H9 (cell line): ENCODE measurements around the gene HHAT. TPM values are rescaled to one million over a fixed set of nuclear protein-coding genes. Genes with fewer than 3 reads are reported as not detected.

Experiments used
- DNase-seq: peaks from one replicate; pipeline ENCODE4 v3.0.0-alpha.2; 2017
- H2AFZ ChIP-seq: one replicate; pipeline ENCODE4 v1.6.1; 2013; ENCODE audit warnings: mild to moderate bottlenecking, low read length, control low read depth, moderate library complexity
- H2AK5ac ChIP-seq: 2 replicates; pipeline ENCODE4 v1.6.1; 2013; ENCODE audit warnings: low read length, control low read depth, mixed read lengths; ENCODE audit not compliant: insufficient read length
- H2BK120ac ChIP-seq: one replicate; pipeline ENCODE4 v1.6.1; 2013; ENCODE audit warnings: low read depth, mild to moderate bottlenecking, low read length, control low read depth, inconsistent platforms; ENCODE audit not compliant: poor library complexity, severe bottlenecking
- H2BK12ac ChIP-seq: 2 replicates; pipeline ENCODE4 v1.6.1; 2013; ENCODE audit warnings: low read length, control low read depth, mixed read lengths, low read depth; ENCODE audit not compliant: insufficient read length
- H2BK15ac ChIP-seq: 2 replicates; pipeline ENCODE4 v1.6.1; 2013; ENCODE audit warnings: low read depth, low read length, control low read depth
- H2BK20ac ChIP-seq: one replicate; pipeline ENCODE4 v1.6.1; 2013; ENCODE audit warnings: low read depth, mild to moderate bottlenecking, low read length, control low read depth, inconsistent platforms; ENCODE audit not compliant: poor library complexity, severe bottlenecking
- H2BK5ac ChIP-seq: 2 replicates; pipeline ENCODE4 v1.6.1; 2013; ENCODE audit warnings: low read length, control low read depth, mixed read lengths; ENCODE audit not compliant: insufficient read length
- H3K14ac ChIP-seq: 2 replicates; pipeline ENCODE4 v1.6.1; 2013; ENCODE audit warnings: low read length, control low read depth; ENCODE audit not compliant: insufficient read depth
- H3K18ac ChIP-seq: 2 replicates; pipeline ENCODE4 v1.6.1; 2013; ENCODE audit warnings: low read depth, mild to moderate bottlenecking, mixed read lengths, low read length, control low read depth; ENCODE audit not compliant: insufficient read length
- H3K23ac ChIP-seq: 2 replicates; pipeline ENCODE4 v1.6.1; 2013; ENCODE audit warnings: low read length, control low read depth, mixed read lengths, low read depth; ENCODE audit not compliant: insufficient read length
- H3K23me2 ChIP-seq: 2 replicates; pipeline ENCODE4 v1.6.1; 2013; ENCODE audit warnings: low read depth, mild to moderate bottlenecking, mixed read lengths, low read length, control low read depth; ENCODE audit not compliant: insufficient read length, poor library complexity, severe bottlenecking
- H3K27ac ChIP-seq: 2 replicates; pipeline ENCODE4 v1.5.1; 2013; ENCODE audit warnings: low read length, control low read depth, mixed read lengths, low read depth; ENCODE audit not compliant: insufficient read length
- H3K27me3 ChIP-seq: 2 replicates; pipeline ENCODE4 v1.6.1; 2013; ENCODE audit warnings: low read length, control low read depth, inconsistent platforms; ENCODE audit not compliant: insufficient read depth
- H3K4ac ChIP-seq: 2 replicates; pipeline ENCODE4 v1.6.1; 2013; ENCODE audit warnings: low read depth, mild to moderate bottlenecking, control low read depth, inconsistent platforms, low read length, moderate library complexity
- H3K4me1 ChIP-seq: 2 replicates; pipeline ENCODE4 v1.6.1; 2013; ENCODE audit warnings: low read length, control low read depth, inconsistent platforms; ENCODE audit not compliant: insufficient read depth
- H3K4me2 ChIP-seq: 2 replicates; pipeline ENCODE4 v1.6.1; 2013; ENCODE audit warnings: low read length, control low read depth, mixed read lengths; ENCODE audit not compliant: insufficient read length, insufficient read depth
- H3K56ac ChIP-seq: 2 replicates; pipeline ENCODE4 v1.6.1; 2013; ENCODE audit warnings: low read depth, mild to moderate bottlenecking, mixed read lengths, low read length, control low read depth; ENCODE audit not compliant: insufficient read length
- H3K79me1 ChIP-seq: 2 replicates; pipeline ENCODE4 v1.6.1; 2013; ENCODE audit warnings: low read depth, mild to moderate bottlenecking, moderate library complexity, low read length, control low read depth, inconsistent platforms; ENCODE audit not compliant: insufficient read depth, poor library complexity, severe bottlenecking
- H3K79me2 ChIP-seq: 2 replicates; pipeline ENCODE4 v1.6.1; 2013; ENCODE audit warnings: low read length, control low read depth, inconsistent platforms; ENCODE audit not compliant: insufficient read depth
- H3K9ac ChIP-seq: 2 replicates; pipeline ENCODE4 v1.6.1; 2013; ENCODE audit warnings: low read length, control low read depth, mixed read lengths; ENCODE audit not compliant: insufficient read length; ENCODE audit errors: extremely low read depth
- H3K9me3 ChIP-seq: one replicate; pipeline ENCODE4 v1.6.1; 2013; ENCODE audit warnings: low read depth, low read length, inconsistent platforms; ENCODE audit not compliant: control insufficient read depth
- H3T11ph ChIP-seq: one replicate; pipeline ENCODE4 v1.6.1; 2013; ENCODE audit warnings: mild to moderate bottlenecking, low read length, control low read depth, inconsistent platforms
- H4K20me1 ChIP-seq: one replicate; pipeline ENCODE4 v1.6.1; 2013; ENCODE audit not compliant: control insufficient read depth, insufficient read length, insufficient read depth
- H4K5ac ChIP-seq: 2 replicates; pipeline ENCODE4 v1.6.1; 2013; ENCODE audit warnings: low read depth, mild to moderate bottlenecking, mixed read lengths, low read length, control low read depth; ENCODE audit not compliant: insufficient read length
- H4K8ac ChIP-seq: replicated peaks from 2 replicates; pipeline ENCODE4 v1.6.1; 2013; ENCODE audit warnings: low read length, control low read depth, mixed read lengths, low read depth; ENCODE audit not compliant: insufficient read length
- H4K91ac ChIP-seq: 2 replicates; pipeline ENCODE4 v1.6.1; 2013; ENCODE audit warnings: low read depth, mild to moderate bottlenecking, moderate library complexity, mixed read lengths, low read length, control low read depth; ENCODE audit not compliant: insufficient read length
- H3K27ac Mint-ChIP-seq, 3 experiments: 2 replicates in 2 of 3; 3 replicates in 1 of 3; pipeline ENCODE4 v1.8.0; 2020 to 2021; ENCODE audit warnings: mixed read lengths in 3 of 3, mild to moderate bottlenecking in 1 of 3, moderate library complexity in 1 of 3
- H3K27me3 Mint-ChIP-seq: 2 replicates; pipeline ENCODE4 v1.8.0; 2021; ENCODE audit warnings: low read depth, mild to moderate bottlenecking, moderate library complexity, mixed read lengths
- H3K36me3 Mint-ChIP-seq, 3 experiments: 2 replicates in 2 of 3; 3 replicates in 1 of 3; pipeline ENCODE4 v1.8.0; 2020 to 2021; ENCODE audit warnings: low read depth in 3 of 3, mixed read lengths in 3 of 3; ENCODE audit not compliant: insufficient read depth in 1 of 3
- H3K4me1 Mint-ChIP-seq, 2 experiments: 2 replicates each; pipeline ENCODE4 v1.8.0; 2020; ENCODE audit warnings: mixed read lengths in 2 of 2
- H3K4me3 Mint-ChIP-seq, 2 experiments: 2 replicates in 1 of 2; 3 replicates in 1 of 2; pipeline ENCODE4 v1.8.0; 2020 to 2021; ENCODE audit warnings: mild to moderate bottlenecking in 2 of 2, mixed read lengths in 2 of 2, moderate library complexity in 1 of 2
- H3K9me3 Mint-ChIP-seq, 2 experiments: 2 replicates in 1 of 2; 3 replicates in 1 of 2; pipeline ENCODE4 v1.8.0; 2020; ENCODE audit warnings: mild to moderate bottlenecking in 2 of 2, mixed read lengths in 2 of 2, moderate library complexity in 1 of 2
- CTCF ChIP-seq: fragments of 200-600 bp; sonication (generic); conservative IDR thresholded peaks from 3 replicates; pipeline ENCODE4 v1.8.0; 2021; ENCODE audit warnings: antibody characterized with exemption, mild to moderate bottlenecking
- total RNA-seq: library from RNA; stranded (reverse); gene quantifications from 2 replicates; pipeline ENCODE4 v1.2.1, GENCODE V29; 2021

The HHAT gene
- total RNA-seq, 1 experiment from 2014 or later = 0.48 TPM

DNA sequence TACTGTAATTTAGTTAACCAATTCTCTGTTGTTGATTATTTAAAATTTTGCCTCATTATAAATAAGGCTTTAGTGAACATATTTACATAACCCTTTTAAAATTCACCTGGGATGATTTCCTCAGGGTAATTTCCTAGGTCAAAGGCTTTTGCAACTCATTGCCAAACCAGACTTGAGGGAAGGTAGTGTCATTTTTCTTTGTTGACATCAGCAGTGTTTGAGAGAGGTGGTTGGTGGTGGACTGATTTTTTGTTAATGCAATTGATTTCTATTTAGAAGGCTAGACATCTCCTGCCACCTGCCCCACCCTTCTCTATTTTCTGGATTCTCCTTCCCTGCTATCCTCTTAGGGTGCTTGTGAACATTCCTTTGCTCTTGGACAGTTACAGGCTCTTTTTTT lies 116.8 kb downstream of the HHAT start:
- Mint-ChIP-seq H3K9me3 (no peaks in the 10 kb centered on the region; a peak in 1 of 5 replicates), H3K4me3 (no peak overlapping the region), H3K4me1 (peaks cover 22% of the 10 kb centered on the region in 2 experiments), H3K27ac (no peak overlapping the region), H3K27me3 (no peaks in the 10 kb centered on the region), H3K36me3 (no peaks in the 10 kb centered on the region)
- Histone ChIP-seq H3K9me3 (no peaks in the 10 kb centered on the region), H3K18ac (no peak overlapping the region), H3K9ac (no peak overlapping the region), H3K27ac (no peak overlapping the region), H2BK20ac (no peak overlapping the region), H3K4ac (no peak overlapping the region), H3K4me1 (no peaks in the 10 kb centered on the region), H3K23ac (no peak overlapping the region), H4K20me1 (no peaks in the 10 kb centered on the region), H3K56ac (no peak overlapping the region), H3K14ac (no peak overlapping the region), H4K8ac (no peak overlapping the region), H3K79me2 (no peaks in the 10 kb centered on the region), H3K4me2 (no peak overlapping the region), H3K23me2 (no peaks in the 10 kb centered on the region), H3K79me1 (no peaks in the 10 kb centered on the region), H2AK5ac (no peak overlapping the region), H4K5ac (no peak overlapping the region), H3T11ph (no peak overlapping the region), H3K27me3 (no peaks in the 10 kb centered on the region), H2BK12ac (no peak overlapping the region), H2BK5ac (no peak overlapping the region), H2BK120ac (no peak overlapping the region), H2BK15ac (no peak overlapping the region), H4K91ac (no peak overlapping the region), H2AFZ (no peak overlapping the region)
- no peak for DNase-seq
- no peak for TF ChIP-seq CTCF
